ENCODE results near the gene KCNIP2. TPM values are rescaled to one million over a fixed set of nuclear protein-coding genes. Genes with fewer than 3 reads are reported as not detected.
A peak's percentile ranks its signal among the peaks of the same experiment; 100 is the strongest.

Gene KCNIP2
- total RNA-seq, 1 experiment from 2014 or later = 1.6 TPM

DNA sequence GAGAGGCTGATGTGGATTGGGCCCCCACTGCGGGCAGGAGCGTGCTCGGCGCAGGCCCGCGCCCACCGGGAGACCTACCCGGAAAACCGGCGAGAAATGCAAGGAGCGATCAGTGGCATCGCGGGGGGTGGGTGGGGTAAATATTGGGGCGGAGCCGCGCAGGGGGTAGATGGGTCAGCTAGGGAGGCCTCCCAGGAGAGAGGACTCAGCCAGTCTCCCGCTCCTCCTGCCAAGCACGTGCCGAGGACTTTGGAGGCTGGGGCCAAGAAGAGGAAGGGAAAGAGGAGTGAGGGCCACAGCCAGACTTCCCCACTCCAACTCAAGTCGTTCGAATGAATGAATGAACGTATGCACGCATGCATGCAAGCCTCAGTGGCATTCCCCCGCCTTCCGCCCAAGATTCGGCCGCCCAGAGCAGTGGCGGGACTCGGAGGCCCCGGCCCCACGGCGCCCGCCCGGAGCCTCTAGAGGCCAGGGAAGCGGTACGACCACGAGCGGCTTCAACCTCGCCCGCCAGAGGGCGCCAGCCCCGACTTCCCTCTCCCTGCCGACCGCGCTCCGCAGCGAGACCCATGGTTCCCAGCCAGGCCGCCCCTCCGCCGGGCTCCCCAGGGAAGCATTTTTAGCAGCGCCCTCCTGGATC lies 63.9 kb downstream of the KCNIP2 start:
- in situ Hi-C loops (cut with HindIII; ENCODE audit: low pct_unique_long_range_greater_than_20kb, low sequenced_read_pairs) = no loop called here
- DNase-seq (ENCODE audit: low read depth, low spot score) = peak; percentile 48

GRCh38 chr10:101778781-101779543 lies 64.6 kb downstream of the KCNIP2 start:
- in situ Hi-C loops (cut with HindIII; ENCODE audit: low pct_unique_long_range_greater_than_20kb, low sequenced_read_pairs) = no loop called here
- DNase-seq (ENCODE audit: low read depth, low spot score) = no peak

- in situ Hi-C loops (cut with HindIII; ENCODE audit: low pct_unique_long_range_greater_than_20kb, low sequenced_read_pairs) = no loop called here
- no peak for DNase-seq (ENCODE audit: low read depth, low spot score)
Observed at GRCh38 chr10:101778151-101778780, 65.3 kb downstream of the KCNIP2 start.

GRCh38 chr10:101777619-101778145 lies 65.9 kb downstream of the KCNIP2 start:
- no peak for DNase-seq (ENCODE audit: low read depth, low spot score)
- in situ Hi-C loops (cut with HindIII; ENCODE audit: low pct_unique_long_range_greater_than_20kb, low sequenced_read_pairs) = no loop called here

- no peak for DNase-seq (ENCODE audit: low read depth, low spot score)
- in situ Hi-C loops (cut with HindIII; ENCODE audit: low pct_unique_long_range_greater_than_20kb, low sequenced_read_pairs) = no loop called here
Observed at GRCh38 chr10:101776161-101776817, 67.3 kb downstream of the KCNIP2 start.

Other genes starting within 250 kb of the KCNIP2 start
- gene FBXW4, start 148.6 kb downstream of the KCNIP2 start, total RNA-seq (2014; rRNA removed; shearing (Covaris generic)) = 6.8 and 10.7 TPM in 2 replicates
- gene FGF8, start 67.7 kb downstream of the KCNIP2 start, total RNA-seq (2014; rRNA removed; shearing (Covaris generic)) = 0.69 TPM in 1 of 2 replicates, not detected in the other
- 61.5 and 78.6 TPM in 2 replicates for gene NPM3, start 60.4 kb downstream of the KCNIP2 start, total RNA-seq (2014; rRNA removed; shearing (Covaris generic))
- 46.4 and 57.8 TPM in 2 replicates for gene OGA, start 25.4 kb downstream of the KCNIP2 start, total RNA-seq (2014; rRNA removed; shearing (Covaris generic))
- gene ARMH3, start 212.4 kb upstream of the KCNIP2 start, total RNA-seq (2014; rRNA removed; shearing (Covaris generic)) = 7.5 and 9.4 TPM in 2 replicates
- gene HPS6, start 221.5 kb upstream of the KCNIP2 start, total RNA-seq (2014; rRNA removed; shearing (Covaris generic)) = 21.6 and 23.2 TPM in 2 replicates